HepG2 (cell line): ENCODE measurements around the gene MGAT4C. TPM values are rescaled to one million over a fixed set of nuclear protein-coding genes. Genes with fewer than 3 reads are reported as not detected.

Source experiments
- ATAC-seq: fragments of 200-7000 bp; cut with Tn5 transposase; 3 replicates; pipeline ENCODE4 v1.9.1; 2020; ENCODE audit warnings: mild to moderate bottlenecking, moderate library complexity
- BruUV-seq: library from RNA; stranded (reverse); fragments of 400-500 nt; replicated peaks from 2 replicates; lab custom pipeline; 2021; lab: Mats Ljungman, UMichigan
- CTCF ChIA-PET: fragments of 300-600 bp; formaldehyde crosslinking; extraction: SDS; loops from one replicate; lab custom pipeline; 2021; ENCODE audit warnings: low total read pairs, inconsistent platforms, low intra/inter-chr PET ratio; lab: Yijun Ruan, JAX
- POLR2A ChIA-PET: fragments of 350-600 bp; sonication (Branson Sonifier 250); formaldehyde crosslinking; loops from one replicate; lab custom pipeline; 2020; ENCODE audit warnings: antibody characterized with exemption, inconsistent platforms; lab: Yijun Ruan, JAX
- DNase-seq: peaks from one replicate; pipeline ENCODE4 v3.0.0-alpha.2; 2015; ENCODE audit warnings: low spot score
- FAIRE-seq: peaks from 3 replicates; lab custom pipeline; 2011; peaks lifted over from hg19 to GRCh38; lab: Jason Lieb, UNC
- H2AFZ ChIP-seq: one replicate; pipeline ENCODE4 v1.6.1; 2011; ENCODE audit warnings: low read length, inconsistent platforms
- H3K27ac ChIP-seq: fragments of 300-600 bp; 3 replicates; pipeline ENCODE4 v1.8.0; 2011; ENCODE audit warnings: mixed run types, mild to moderate bottlenecking, mixed read lengths, low read length, inconsistent platforms; ENCODE audit not compliant: insufficient read depth; ENCODE audit errors: extremely low read length
- H3K27me3 ChIP-seq, 2 experiments: fragments of 200-600 bp in 1 of 2; 2 replicates in 1 of 2; 3 replicates in 1 of 2; pipeline versions ENCODE4 v1.6.0 to v1.8.0; 2011; ENCODE audit warnings: low read length in 2 of 2, mild to moderate bottlenecking in 2 of 2, moderate library complexity in 2 of 2, inconsistent platforms in 1 of 2; ENCODE audit not compliant: insufficient read depth in 2 of 2, control insufficient read depth in 1 of 2
- H3K36me3 ChIP-seq, 2 experiments: fragments of 200-600 bp in 1 of 2; replicated peaks in 1 of 2; 2 replicates in 1 of 2; 3 replicates in 1 of 2; pipeline versions ENCODE4 v1.5.1 to v1.8.0; 2011; ENCODE audit warnings: low read length in 2 of 2, inconsistent platforms in 1 of 2; ENCODE audit not compliant: insufficient read depth in 2 of 2, control insufficient read depth in 1 of 2
- H3K4me1 ChIP-seq: 2 replicates; pipeline ENCODE4 v1.5.1; 2012; ENCODE audit warnings: low read length, inconsistent platforms; ENCODE audit not compliant: insufficient read depth
- H3K4me2 ChIP-seq: 2 replicates; pipeline ENCODE4 v1.6.0; 2011; ENCODE audit warnings: low read depth, low read length, inconsistent platforms
- H3K4me3 ChIP-seq, 3 experiments: fragments of 200-600 bp in 1 of 3; sonication (generic), shearing (Covaris generic) in 1 of 3; replicated peaks in 1 of 3; 2 replicates each; pipeline ENCODE4 v1.5.1; 2011 to 2016; ENCODE audit warnings: low read length in 3 of 3, inconsistent platforms in 2 of 3, low read depth in 2 of 3, mild to moderate bottlenecking in 2 of 3, control low read depth in 1 of 3, mixed read lengths in 1 of 3; ENCODE audit not compliant: insufficient read depth in 1 of 3
- H3K79me2 ChIP-seq: one replicate; pipeline ENCODE4 v1.6.1; 2011; ENCODE audit warnings: low read length, inconsistent platforms; ENCODE audit not compliant: insufficient read depth
- H3K9ac ChIP-seq: 2 replicates; pipeline ENCODE4 v1.6.0; 2011; ENCODE audit warnings: mild to moderate bottlenecking, low read depth, low read length, inconsistent platforms; ENCODE audit not compliant: insufficient read depth
- H3K9me3 ChIP-seq: 2 replicates; pipeline ENCODE4 v1.5.1; 2012; ENCODE audit warnings: mild to moderate bottlenecking, low read length
- H4K20me1 ChIP-seq: 2 replicates; pipeline ENCODE4 v1.6.0; 2011; ENCODE audit warnings: inconsistent platforms, mild to moderate bottlenecking, low read length, moderate library complexity; ENCODE audit not compliant: insufficient read depth
- NCOA2 ChIP-seq: sonication (generic); formaldehyde crosslinking; IDR thresholded peaks from 2 replicates; pipeline ENCODE4 v1.8.0; 2022; ENCODE audit warnings: inconsistent platforms
- NR1H2 ChIP-seq: sonication (generic); formaldehyde crosslinking; IDR thresholded peaks from 2 replicates; pipeline ENCODE4 v1.8.1; 2022; ENCODE audit warnings: low read depth, missing genetic modification reagents, borderline replicate concordance
- PLRG1 ChIP-seq: fragments of 450-650 bp; conservative IDR thresholded peaks from 2 replicates; pipeline ENCODE4 v1.6.1; 2016
- SIX1 ChIP-seq: sonication (generic); formaldehyde crosslinking; IDR thresholded peaks from 2 replicates; pipeline ENCODE4 v1.4.0; 2020; ENCODE audit warnings: missing genetic modification reagents, borderline replicate concordance
- WGBS: methylation state at CpG from one replicate; pipeline ENCODE4 v1.1.6; 2017; ENCODE audit warnings: low lambda C conversion rate; 5-methylcytosine and 5-hydroxymethylcytosine counted together
- in situ Hi-C: cut with HindIII; loops from 2 replicates; pipeline ENCODE4 v1.10.0; 2017; ENCODE audit warnings: low pct_unique_long_range_greater_than_20kb; ENCODE audit not compliant: extremely low pct_ligation_motif_present
- intact Hi-C: fragments of 100-400 bp; cut with micrococcal nuclease; formaldehyde crosslinking; loops from one replicate; pipeline ENCODE4 v1.10.0; 2022; ENCODE audit not compliant: unreplicated experiment
- polyA plus RNA-seq, 8 experiments: library from polyadenylated mRNA; depleted of rRNA in 3 of 8; stranded (reverse) in 7 of 8; unstranded in 1 of 8; fragments of >200 nt; fragmentation: Illumina TruSeq in 4 of 8; extraction: Trizol in 4 of 8; gene quantifications; 2 replicates each; pipeline versions ENCODE4 v1.2.1 to v1.2.3, GENCODE V29; 2011 to 2016; ENCODE audit warnings: low read depth in 4 of 8, missing spikeins in 1 of 8, mixed read lengths in 1 of 8; ENCODE audit not compliant: insufficient read depth in 1 of 8
- total RNA-seq, 5 experiments: library from RNA; depleted of rRNA; stranded (reverse); fragments of >200 nt; fragmentation: Illumina TruSeq; extraction: Trizol; gene quantifications; 2 replicates each; pipeline ENCODE4 v1.2.3, GENCODE V29; 2016; ENCODE audit warnings: low read depth in 1 of 5
- TF ChIP-seq, protein P1 (sequence below): sonication (generic); formaldehyde crosslinking; IDR thresholded peaks from 2 replicates; pipeline ENCODE4 v1.4.0; 2020; ENCODE audit warnings: mild to moderate bottlenecking, missing genetic modification reagents

Gene MGAT4C
- total and polyA plus RNA-seq, 2 of the 13 experiments (the other 11 are each of a cell fraction or from before 2014, with no cell fraction given), result not detected

DNA sequence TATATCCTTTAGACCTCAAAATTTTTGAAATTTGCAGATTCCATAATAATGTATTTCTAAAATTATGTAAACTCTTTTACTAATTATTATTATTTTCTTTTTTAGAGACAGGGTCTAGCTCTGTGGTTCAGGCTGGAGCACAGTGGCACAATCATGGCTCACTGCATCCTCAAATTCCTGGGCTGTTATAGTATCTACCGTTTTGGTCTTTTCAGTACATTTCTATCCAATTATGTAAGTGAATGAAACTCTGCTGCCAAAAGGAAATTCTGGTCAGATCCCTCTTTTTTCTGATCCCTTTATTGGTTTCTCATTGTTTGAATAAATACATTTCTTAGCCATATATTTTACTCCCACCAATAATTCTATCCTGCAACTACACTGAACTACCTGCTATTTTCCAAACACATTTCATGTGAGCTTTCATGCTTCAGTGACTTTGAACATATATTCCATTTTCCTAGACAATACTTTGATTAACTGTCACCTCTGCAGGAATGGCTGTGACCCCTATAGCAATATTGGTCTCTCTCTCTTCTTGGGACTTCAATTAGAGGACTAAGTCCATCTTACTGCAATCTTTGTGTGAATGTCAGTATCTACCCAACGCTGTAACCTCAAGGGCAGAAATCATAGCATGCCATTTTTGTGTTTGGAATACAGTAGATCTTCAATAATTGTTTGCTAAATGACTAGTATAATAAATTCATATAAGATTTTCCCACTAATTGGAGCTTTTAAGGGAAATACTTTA lies 198.9 kb downstream of the MGAT4C start:
- WGBS, result 3% methylated on average over 2 of the region's 2 CpGs
- Histone ChIP-seq H3K27ac (no peak overlapping the region), H3K4me1 (no peaks in the 10 kb centered on the region), H4K20me1 (no peaks in the 10 kb centered on the region), H3K9me3 (no peaks in the 10 kb centered on the region), H3K36me3 (no peaks in the 10 kb centered on the region), H3K9ac (no peak overlapping the region), H3K4me3 (no peak overlapping the region), H2AFZ (no peak overlapping the region), H3K27me3 (no peaks in the 10 kb centered on the region), H3K4me2 (no peak overlapping the region), H3K79me2 (no peaks in the 10 kb centered on the region)
- TF ChIP-seq, protein P1, sequence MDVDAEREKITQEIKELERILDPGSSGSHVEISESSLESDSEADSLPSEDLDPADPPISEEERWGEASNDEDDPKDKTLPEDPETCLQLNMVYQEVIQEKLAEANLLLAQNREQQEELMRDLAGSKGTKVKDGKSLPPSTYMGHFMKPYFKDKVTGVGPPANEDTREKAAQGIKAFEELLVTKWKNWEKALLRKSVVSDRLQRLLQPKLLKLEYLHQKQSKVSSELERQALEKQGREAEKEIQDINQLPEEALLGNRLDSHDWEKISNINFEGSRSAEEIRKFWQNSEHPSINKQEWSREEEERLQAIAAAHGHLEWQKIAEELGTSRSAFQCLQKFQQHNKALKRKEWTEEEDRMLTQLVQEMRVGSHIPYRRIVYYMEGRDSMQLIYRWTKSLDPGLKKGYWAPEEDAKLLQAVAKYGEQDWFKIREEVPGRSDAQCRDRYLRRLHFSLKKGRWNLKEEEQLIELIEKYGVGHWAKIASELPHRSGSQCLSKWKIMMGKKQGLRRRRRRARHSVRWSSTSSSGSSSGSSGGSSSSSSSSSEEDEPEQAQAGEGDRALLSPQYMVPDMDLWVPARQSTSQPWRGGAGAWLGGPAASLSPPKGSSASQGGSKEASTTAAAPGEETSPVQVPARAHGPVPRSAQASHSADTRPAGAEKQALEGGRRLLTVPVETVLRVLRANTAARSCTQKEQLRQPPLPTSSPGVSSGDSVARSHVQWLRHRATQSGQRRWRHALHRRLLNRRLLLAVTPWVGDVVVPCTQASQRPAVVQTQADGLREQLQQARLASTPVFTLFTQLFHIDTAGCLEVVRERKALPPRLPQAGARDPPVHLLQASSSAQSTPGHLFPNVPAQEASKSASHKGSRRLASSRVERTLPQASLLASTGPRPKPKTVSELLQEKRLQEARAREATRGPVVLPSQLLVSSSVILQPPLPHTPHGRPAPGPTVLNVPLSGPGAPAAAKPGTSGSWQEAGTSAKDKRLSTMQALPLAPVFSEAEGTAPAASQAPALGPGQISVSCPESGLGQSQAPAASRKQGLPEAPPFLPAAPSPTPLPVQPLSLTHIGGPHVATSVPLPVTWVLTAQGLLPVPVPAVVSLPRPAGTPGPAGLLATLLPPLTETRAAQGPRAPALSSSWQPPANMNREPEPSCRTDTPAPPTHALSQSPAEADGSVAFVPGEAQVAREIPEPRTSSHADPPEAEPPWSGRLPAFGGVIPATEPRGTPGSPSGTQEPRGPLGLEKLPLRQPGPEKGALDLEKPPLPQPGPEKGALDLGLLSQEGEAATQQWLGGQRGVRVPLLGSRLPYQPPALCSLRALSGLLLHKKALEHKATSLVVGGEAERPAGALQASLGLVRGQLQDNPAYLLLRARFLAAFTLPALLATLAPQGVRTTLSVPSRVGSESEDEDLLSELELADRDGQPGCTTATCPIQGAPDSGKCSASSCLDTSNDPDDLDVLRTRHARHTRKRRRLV (CRISPR knock-in tag), result no peak
- TF ChIP-seq SIX1 (CRISPR knock-in tag) (no peak), NR1H2 (CRISPR knock-in tag) (no peak), PLRG1 (no peak), NCOA2 (CRISPR knock-in tag) (no peak)
- BruUV-seq, result no TSS peak
- in situ Hi-C loops, result no loop called here
- ATAC-seq (no peak), FAIRE-seq (no peak), DNase-seq (no peak)
- ChIA-PET POLR2A (no interaction called here), CTCF (no interaction called here)
- intact Hi-C loops, result no loop called here
